ENCODE data around the gene NUP205. TPM values are rescaled to one million over a fixed set of nuclear protein-coding genes. Genes with fewer than 3 reads are reported as not detected.
A peak's percentile ranks its signal among the peaks of the same experiment; 100 is the strongest.

The NUP205 gene
- total RNA-seq, 1 experiment from 2014 or later: 75.1 TPM

DNA sequence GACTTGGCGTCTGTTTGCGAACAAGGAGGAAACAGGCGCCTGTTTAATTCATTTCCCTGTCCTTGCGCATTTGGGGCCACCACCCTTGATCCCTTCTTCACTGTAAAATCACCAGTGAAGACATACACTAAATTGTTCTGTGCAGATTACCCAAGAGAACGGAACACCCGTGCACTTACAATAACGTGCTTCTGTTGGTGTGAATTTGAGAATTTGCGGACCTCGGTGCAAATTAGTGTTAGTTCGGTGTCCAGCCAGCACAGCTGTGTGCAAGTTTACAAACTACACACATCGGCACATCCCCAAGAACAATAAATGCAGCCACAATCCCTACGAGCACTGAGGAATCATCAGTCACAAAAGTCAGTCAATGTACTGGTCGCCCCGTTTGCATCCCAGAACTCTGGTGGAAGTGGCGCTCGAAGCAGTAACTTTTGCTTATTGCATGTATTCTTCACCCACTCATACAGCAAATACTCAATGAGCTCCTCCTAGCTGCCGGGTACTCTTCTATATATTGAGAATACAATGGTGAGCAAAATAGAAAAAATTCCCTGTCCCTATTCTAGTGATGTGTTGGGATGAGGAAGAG, 47.0 kb upstream of the NUP205 start:
- CTCF ChIA-PET: no interaction called here
- H3K27ac Mint-ChIP-seq (ENCODE audit: unreplicated experiment): no peak overlapping the region
- TF ChIP-seq, protein P1, sequence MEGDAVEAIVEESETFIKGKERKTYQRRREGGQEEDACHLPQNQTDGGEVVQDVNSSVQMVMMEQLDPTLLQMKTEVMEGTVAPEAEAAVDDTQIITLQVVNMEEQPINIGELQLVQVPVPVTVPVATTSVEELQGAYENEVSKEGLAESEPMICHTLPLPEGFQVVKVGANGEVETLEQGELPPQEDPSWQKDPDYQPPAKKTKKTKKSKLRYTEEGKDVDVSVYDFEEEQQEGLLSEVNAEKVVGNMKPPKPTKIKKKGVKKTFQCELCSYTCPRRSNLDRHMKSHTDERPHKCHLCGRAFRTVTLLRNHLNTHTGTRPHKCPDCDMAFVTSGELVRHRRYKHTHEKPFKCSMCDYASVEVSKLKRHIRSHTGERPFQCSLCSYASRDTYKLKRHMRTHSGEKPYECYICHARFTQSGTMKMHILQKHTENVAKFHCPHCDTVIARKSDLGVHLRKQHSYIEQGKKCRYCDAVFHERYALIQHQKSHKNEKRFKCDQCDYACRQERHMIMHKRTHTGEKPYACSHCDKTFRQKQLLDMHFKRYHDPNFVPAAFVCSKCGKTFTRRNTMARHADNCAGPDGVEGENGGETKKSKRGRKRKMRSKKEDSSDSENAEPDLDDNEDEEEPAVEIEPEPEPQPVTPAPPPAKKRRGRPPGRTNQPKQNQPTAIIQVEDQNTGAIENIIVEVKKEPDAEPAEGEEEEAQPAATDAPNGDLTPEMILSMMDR (IDR thresholded peaks at IDR 0.05; ENCODE audit: unreplicated experiment): no peak
- no TSS peak for BruUV-seq (replicated peaks)
- intact Hi-C loops (cut with micrococcal nuclease; ENCODE audit: unreplicated experiment): loop anchor here (5.0 kb wide), 1 partner anchor 228 kb away; no protein-coding TSS in a partner anchor
- peaks cover 7% of the 10 kb centered on the region for H3K4me1 Mint-ChIP-seq (ENCODE audit: low read depth, unreplicated experiment)
- H3K9me3 Mint-ChIP-seq (ENCODE audit: low read depth, unreplicated experiment): no peaks in the 10 kb centered on the region
- no peaks in the 10 kb centered on the region for H3K36me3 Mint-ChIP-seq (ENCODE audit: insufficient read depth, unreplicated experiment)
- H3K4me3 Mint-ChIP-seq (ENCODE audit: low read depth, unreplicated experiment): no peak overlapping the region
- DNase-seq: no peak
- H3K27me3 Mint-ChIP-seq (ENCODE audit: unreplicated experiment): no peaks in the 10 kb centered on the region

DNA sequence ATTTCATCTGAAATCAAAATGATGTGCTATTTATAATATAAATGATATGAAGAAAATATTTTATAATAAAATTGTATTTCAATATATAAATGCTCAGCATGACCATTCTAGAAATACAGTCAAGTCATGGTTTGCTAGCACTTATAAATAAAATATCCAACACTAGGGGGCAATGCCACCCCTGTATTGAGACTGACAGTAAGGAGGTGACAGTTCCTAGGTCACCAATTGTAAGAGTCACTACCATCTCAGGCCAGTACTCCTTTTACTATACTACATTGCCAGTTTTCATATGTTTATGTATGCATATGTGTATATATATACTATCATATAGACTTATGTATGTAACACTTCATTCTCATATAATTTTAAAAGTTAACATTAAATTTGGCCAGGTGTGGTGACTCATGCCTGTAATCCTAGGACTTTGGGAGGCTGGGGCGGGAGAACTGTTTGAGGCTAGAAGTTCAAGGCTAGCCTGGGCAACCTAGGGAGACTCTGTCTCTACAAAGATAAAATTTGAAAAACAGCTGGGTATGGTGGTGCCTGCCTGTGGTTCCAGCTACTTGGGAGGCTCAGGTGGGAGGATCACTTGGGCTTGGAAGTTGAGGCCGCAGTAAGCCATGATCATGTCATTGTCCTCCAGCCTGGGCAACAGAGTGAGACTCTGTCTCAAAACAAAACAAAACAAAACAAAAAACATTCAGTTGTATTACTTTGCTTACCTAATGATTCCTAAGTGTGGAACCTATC, 45.4 kb upstream of the NUP205 start:
- BruUV-seq (replicated peaks): no TSS peak
- CTCF ChIA-PET: no interaction called here
- no peaks in the 10 kb centered on the region for H3K36me3 Mint-ChIP-seq (ENCODE audit: insufficient read depth, unreplicated experiment)
- intact Hi-C loops (cut with micrococcal nuclease; ENCODE audit: unreplicated experiment): loop anchor here (1.0 to 5.0 kb wide), 3 partner anchors 46 to 230 kb away; no protein-coding TSS in a partner anchor
- H3K4me3 Mint-ChIP-seq (ENCODE audit: low read depth, unreplicated experiment): no peak overlapping the region
- H3K27me3 Mint-ChIP-seq (ENCODE audit: unreplicated experiment): no peaks in the 10 kb centered on the region
- TF ChIP-seq, protein P1 (IDR thresholded peaks at IDR 0.05; ENCODE audit: unreplicated experiment): peak; percentile 31
- H3K9me3 Mint-ChIP-seq (ENCODE audit: low read depth, unreplicated experiment): no peaks in the 10 kb centered on the region
- DNase-seq: peak; percentile 51
- peak overlapping the region; percentile 49 for H3K27ac Mint-ChIP-seq (ENCODE audit: unreplicated experiment)
- peaks cover 2% of the 10 kb centered on the region for H3K4me1 Mint-ChIP-seq (ENCODE audit: low read depth, unreplicated experiment)

DNA sequence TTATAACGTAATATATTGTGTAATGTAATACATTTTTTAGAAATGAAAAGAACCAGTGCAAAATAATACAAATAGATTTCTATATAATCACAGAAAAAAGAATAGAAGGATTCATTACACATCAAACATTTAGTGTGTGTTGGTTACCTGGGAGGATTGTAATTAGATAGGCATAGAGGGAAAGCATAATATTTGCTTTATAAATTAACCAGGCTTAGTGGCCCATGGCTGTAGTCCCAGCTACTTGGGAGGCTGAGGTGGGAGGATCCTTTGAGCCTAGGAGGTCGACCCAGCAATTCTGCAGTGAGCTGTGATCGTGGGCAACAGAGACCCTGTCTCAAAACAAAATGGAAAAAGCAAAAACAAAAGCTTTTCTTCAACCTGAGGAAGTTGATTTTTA, 42.9 kb upstream of the NUP205 start:
- TF ChIP-seq, protein P1 (IDR thresholded peaks at IDR 0.05; ENCODE audit: unreplicated experiment): no peak
- intact Hi-C loops (cut with micrococcal nuclease; ENCODE audit: unreplicated experiment): loop anchor here (5.0 kb wide), 1 partner anchor 233 kb away; no protein-coding TSS in a partner anchor
- DNase-seq: no peak
- no peak overlapping the region for H3K4me3 Mint-ChIP-seq (ENCODE audit: low read depth, unreplicated experiment)
- H3K27me3 Mint-ChIP-seq (ENCODE audit: unreplicated experiment): no peaks in the 10 kb centered on the region
- CTCF ChIA-PET: no interaction called here
- H3K9me3 Mint-ChIP-seq (ENCODE audit: low read depth, unreplicated experiment): no peaks in the 10 kb centered on the region
- no peaks in the 10 kb centered on the region for H3K4me1 Mint-ChIP-seq (ENCODE audit: low read depth, unreplicated experiment)
- BruUV-seq (replicated peaks): no TSS peak
- H3K36me3 Mint-ChIP-seq (ENCODE audit: insufficient read depth, unreplicated experiment): no peaks in the 10 kb centered on the region
- H3K27ac Mint-ChIP-seq (ENCODE audit: unreplicated experiment): no peak overlapping the region

DNA sequence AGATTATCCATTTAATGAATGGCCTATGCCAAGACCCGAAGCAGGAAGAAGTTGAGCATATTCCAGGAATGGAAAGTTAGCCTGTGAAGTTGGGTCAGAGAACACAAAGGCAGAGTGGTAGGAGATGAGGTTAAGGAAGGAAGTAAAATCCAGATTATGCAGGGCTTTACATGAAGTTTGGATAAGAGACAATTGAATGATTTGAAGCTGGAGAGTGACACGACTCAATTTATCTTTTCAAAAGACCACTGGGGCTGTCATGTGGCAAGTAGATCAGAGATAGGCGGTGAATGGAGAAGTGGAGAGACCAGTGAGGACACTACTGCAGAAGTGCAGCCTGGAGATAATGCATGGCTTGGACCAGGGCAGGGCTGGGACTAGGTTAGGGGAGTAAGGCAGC, 40.7 kb upstream of the NUP205 start:
- H3K9me3 Mint-ChIP-seq (ENCODE audit: low read depth, unreplicated experiment): no peaks in the 10 kb centered on the region
- no peak overlapping the region for H3K27ac Mint-ChIP-seq (ENCODE audit: unreplicated experiment)
- H3K36me3 Mint-ChIP-seq (ENCODE audit: insufficient read depth, unreplicated experiment): no peaks in the 10 kb centered on the region
- H3K27me3 Mint-ChIP-seq (ENCODE audit: unreplicated experiment): no peaks in the 10 kb centered on the region
- TF ChIP-seq, protein P1 (IDR thresholded peaks at IDR 0.05; ENCODE audit: unreplicated experiment): no peak
- H3K4me3 Mint-ChIP-seq (ENCODE audit: low read depth, unreplicated experiment): no peak overlapping the region
- BruUV-seq (replicated peaks): no TSS peak
- intact Hi-C loops (cut with micrococcal nuclease; ENCODE audit: unreplicated experiment): no loop called here
- no peak for DNase-seq
- CTCF ChIA-PET: no interaction called here
- H3K4me1 Mint-ChIP-seq (ENCODE audit: low read depth, unreplicated experiment): no peaks in the 10 kb centered on the region

All from Calu3 (cell line).